ENCODE data around the gene APOB.

Gene APOB

GRCh38 chr2:21046506-21046905 lies 2.6 kb upstream of the APOB start:
- Histone ChIP-seq H3K9me3 (ENCODE audit: low read length) (no peaks in the 10 kb centered on the region), H3K4me1 (ENCODE audit: insufficient read depth, low read length, severe bottlenecking) (no peaks in the 10 kb centered on the region), H3K4me3 (ENCODE audit: low read depth, low read length, poor library complexity, severe bottlenecking) (no peak overlapping the region), H3F3A (ENCODE audit: insufficient read depth, low read length) (no peaks in the 10 kb centered on the region), H3K9me2 (ENCODE audit: low read depth, low read length) (no peaks in the 10 kb centered on the region), H3K27ac (ENCODE audit: low read depth, low read length, poor library complexity, severe bottlenecking) (no peak overlapping the region), H3K27me3 (ENCODE audit: insufficient read depth, low read length) (no peaks in the 10 kb centered on the region), H3K4me2 (ENCODE audit: low read length) (no peak overlapping the region), H3K36me3 (ENCODE audit: insufficient read depth, low read length) (no peaks in the 10 kb centered on the region), H3K9ac (ENCODE audit: low read length) (no peak overlapping the region), H3K79me2 (ENCODE audit: insufficient read depth, low read length) (no peaks in the 10 kb centered on the region), H2AFZ (ENCODE audit: low read length) (no peak overlapping the region), H4K20me1 (ENCODE audit: insufficient read depth, low read length) (no peaks in the 10 kb centered on the region)
- TF ChIP-seq, protein P1, sequence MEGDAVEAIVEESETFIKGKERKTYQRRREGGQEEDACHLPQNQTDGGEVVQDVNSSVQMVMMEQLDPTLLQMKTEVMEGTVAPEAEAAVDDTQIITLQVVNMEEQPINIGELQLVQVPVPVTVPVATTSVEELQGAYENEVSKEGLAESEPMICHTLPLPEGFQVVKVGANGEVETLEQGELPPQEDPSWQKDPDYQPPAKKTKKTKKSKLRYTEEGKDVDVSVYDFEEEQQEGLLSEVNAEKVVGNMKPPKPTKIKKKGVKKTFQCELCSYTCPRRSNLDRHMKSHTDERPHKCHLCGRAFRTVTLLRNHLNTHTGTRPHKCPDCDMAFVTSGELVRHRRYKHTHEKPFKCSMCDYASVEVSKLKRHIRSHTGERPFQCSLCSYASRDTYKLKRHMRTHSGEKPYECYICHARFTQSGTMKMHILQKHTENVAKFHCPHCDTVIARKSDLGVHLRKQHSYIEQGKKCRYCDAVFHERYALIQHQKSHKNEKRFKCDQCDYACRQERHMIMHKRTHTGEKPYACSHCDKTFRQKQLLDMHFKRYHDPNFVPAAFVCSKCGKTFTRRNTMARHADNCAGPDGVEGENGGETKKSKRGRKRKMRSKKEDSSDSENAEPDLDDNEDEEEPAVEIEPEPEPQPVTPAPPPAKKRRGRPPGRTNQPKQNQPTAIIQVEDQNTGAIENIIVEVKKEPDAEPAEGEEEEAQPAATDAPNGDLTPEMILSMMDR (IDR thresholded peaks at IDR 0.05; ENCODE audit: low read length), result no peak
- no peak for TF ChIP-seq EZH2 (IDR thresholded peaks at IDR 0.05; ENCODE audit: borderline replicate concordance, low read length)

GRCh38 chr2:21044694-21045371 lies 960 bp upstream of the APOB start:
- Histone ChIP-seq H3K36me3 (ENCODE audit: insufficient read depth, low read length) (no peaks in the 10 kb centered on the region), H3K4me1 (ENCODE audit: insufficient read depth, low read length, severe bottlenecking) (no peaks in the 10 kb centered on the region), H3K79me2 (ENCODE audit: insufficient read depth, low read length) (no peaks in the 10 kb centered on the region), H3K27me3 (ENCODE audit: insufficient read depth, low read length) (no peaks in the 10 kb centered on the region; the same call in 1 of the 2 replicates), H3F3A (ENCODE audit: insufficient read depth, low read length) (no peaks in the 10 kb centered on the region), H3K4me2 (ENCODE audit: low read length) (no peak overlapping the region), H3K9me2 (ENCODE audit: low read depth, low read length) (no peaks in the 10 kb centered on the region), H3K9me3 (ENCODE audit: low read length) (no peaks in the 10 kb centered on the region), H2AFZ (ENCODE audit: low read length) (no peak overlapping the region), H3K27ac (ENCODE audit: low read depth, low read length, poor library complexity, severe bottlenecking) (no peak overlapping the region), H4K20me1 (ENCODE audit: insufficient read depth, low read length) (no peaks in the 10 kb centered on the region), H3K4me3 (ENCODE audit: low read depth, low read length, poor library complexity, severe bottlenecking) (no peak overlapping the region), H3K9ac (ENCODE audit: low read length) (no peak overlapping the region)
- no peak for TF ChIP-seq EZH2 (IDR thresholded peaks at IDR 0.05; ENCODE audit: borderline replicate concordance, low read length)
- TF ChIP-seq, protein P1 (IDR thresholded peaks at IDR 0.05; ENCODE audit: low read length), result no peak

DNA sequence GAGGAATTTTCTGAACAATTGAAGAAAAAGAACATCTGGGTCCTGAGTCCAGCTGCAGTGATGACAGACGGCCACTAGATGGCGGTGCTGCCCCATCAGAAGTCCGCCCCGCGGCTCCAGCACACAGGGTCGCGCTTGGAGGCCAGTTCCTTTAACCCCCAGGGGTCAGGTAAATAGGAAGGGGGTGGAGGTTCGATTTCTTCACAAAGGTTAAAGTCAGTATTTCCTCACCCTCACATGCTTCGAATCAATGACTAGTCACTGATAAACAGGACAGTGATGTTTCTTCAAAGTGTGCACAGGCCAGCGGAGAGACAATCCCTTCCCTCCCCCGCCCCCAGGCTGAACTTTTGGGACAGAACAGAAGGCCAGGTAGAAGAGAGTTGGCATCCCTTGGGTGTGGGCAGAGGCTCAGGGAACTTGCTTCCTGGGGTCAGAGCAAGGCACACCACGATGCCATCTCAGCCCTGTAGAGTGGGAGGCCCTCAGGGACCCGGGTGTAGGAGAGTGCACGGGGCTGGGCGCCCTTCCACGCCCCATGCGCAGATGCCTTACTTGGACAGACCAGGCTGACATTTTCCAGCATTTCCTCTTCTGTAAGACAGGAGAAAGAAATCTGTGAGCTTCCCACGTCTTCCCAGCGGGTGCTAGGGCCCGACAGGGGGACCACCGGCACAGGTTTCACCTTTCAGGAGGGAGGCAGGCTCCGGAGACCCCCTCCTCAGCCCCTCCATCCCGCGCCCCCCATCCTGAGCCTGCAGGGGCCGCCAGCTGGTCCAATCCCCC lies 722 bp downstream of the APOB start:
- Histone ChIP-seq H3K9me2 (ENCODE audit: low read depth, low read length) (no peaks in the 10 kb centered on the region), H3K27me3 (ENCODE audit: insufficient read depth, low read length) (no peaks in the 10 kb centered on the region; the same call in 1 of the 2 replicates), H3K36me3 (ENCODE audit: insufficient read depth, low read length) (no peaks in the 10 kb centered on the region), H3K9ac (ENCODE audit: low read length) (no peak overlapping the region), H3K4me1 (ENCODE audit: insufficient read depth, low read length, severe bottlenecking) (no peaks in the 10 kb centered on the region), H3K4me3 (ENCODE audit: low read depth, low read length, poor library complexity, severe bottlenecking) (no peak overlapping the region), H3K9me3 (ENCODE audit: low read length) (no peaks in the 10 kb centered on the region), H3K4me2 (ENCODE audit: low read length) (no peak overlapping the region), H4K20me1 (ENCODE audit: insufficient read depth, low read length) (no peaks in the 10 kb centered on the region), H2AFZ (ENCODE audit: low read length) (no peak overlapping the region), H3K27ac (ENCODE audit: low read depth, low read length, poor library complexity, severe bottlenecking) (no peak overlapping the region), H3F3A (ENCODE audit: insufficient read depth, low read length) (no peaks in the 10 kb centered on the region), H3K79me2 (ENCODE audit: insufficient read depth, low read length) (no peaks in the 10 kb centered on the region)
- TF ChIP-seq, protein P1 (IDR thresholded peaks at IDR 0.05; ENCODE audit: low read length), result peak; percentile 96
- TF ChIP-seq EZH2 (IDR thresholded peaks at IDR 0.05; ENCODE audit: borderline replicate concordance, low read length), result no peak

Data from OCI-LY1 (cell line).